Skeletal muscle satellite cell (primary cell): ENCODE data around the gene SPTBN2.
A peak's percentile ranks its signal among the peaks of the same experiment; 100 is the strongest.
"Not testable (repeated sequence)": the region's sequence is repeated elsewhere in the genome, so short reads cannot be mapped to it uniquely, and the experiment has no call there.

Experiments used
- H3K27me3 ChIP-seq: 2 replicates; pipeline ENCODE4 v1.7.0; 2013; ENCODE audit warnings: low read length; ENCODE audit not compliant: control insufficient read depth, insufficient read depth
- H3K36me3 ChIP-seq: 2 replicates; pipeline ENCODE4 v1.7.0; 2013; ENCODE audit warnings: mild to moderate bottlenecking, control low read depth, low read length; ENCODE audit not compliant: insufficient read depth
- H3K4me1 ChIP-seq: 2 replicates; pipeline ENCODE4 v1.7.0; 2013; ENCODE audit warnings: low read length; ENCODE audit not compliant: control insufficient read depth, insufficient read depth
- H3K4me2 ChIP-seq: 2 replicates; pipeline ENCODE4 v1.7.0; 2013; ENCODE audit warnings: mild to moderate bottlenecking, low read length
- H3K4me3 ChIP-seq: 2 replicates; pipeline ENCODE4 v1.7.0; 2013; ENCODE audit warnings: low read length
- H3K9ac ChIP-seq: 2 replicates; pipeline ENCODE4 v1.7.0; 2013; ENCODE audit warnings: mild to moderate bottlenecking, low read depth, low read length, moderate library complexity
- H3K9me3 ChIP-seq: replicated peaks from 2 replicates; pipeline ENCODE4 v1.7.0; 2013; ENCODE audit warnings: mild to moderate bottlenecking, control low read depth, low read length

SPTBN2 gene

GRCh38 chr11:66743271-66743968 is 14.4 kb upstream of the SPTBN2 start:
- H3K9ac ChIP-seq = no peak overlapping the region
- no peaks in the 10 kb centered on the region for H3K27me3 ChIP-seq
- H3K4me2 ChIP-seq = peak overlapping the region; percentile 98
- peaks cover 18% of the 10 kb centered on the region for H3K4me1 ChIP-seq
- H3K36me3 ChIP-seq = no peaks in the 10 kb centered on the region
- peak overlapping the region; percentile 99 for H3K4me3 ChIP-seq
- H3K9me3 ChIP-seq = no peaks in the 10 kb centered on the region

- H3K4me3 ChIP-seq = no peak overlapping the region
Observed at GRCh38 chr11:66741153-66741552, 12.1 kb upstream of the SPTBN2 start.

GRCh38 chr11:66739983-66740382 is 11.0 kb upstream of the SPTBN2 start:
- H3K4me2 ChIP-seq = no peak overlapping the region
- H3K4me1 ChIP-seq = peaks cover 14% of the 10 kb centered on the region

More at GRCh38 chr11:66741153-66741552, 12.1 kb upstream of the SPTBN2 start:
- Histone ChIP-seq H3K9me3 (no peaks in the 10 kb centered on the region), H3K9ac (no peak overlapping the region), H3K27me3 (no peaks in the 10 kb centered on the region), H3K4me2 (no peak overlapping the region), H3K36me3 (no peaks in the 10 kb centered on the region), H3K4me1 (peaks cover 18% of the 10 kb centered on the region)

GRCh38 chr11:66734215-66734614 is 5.2 kb upstream of the SPTBN2 start:
- H3K27me3 ChIP-seq = peaks cover 44% of the 10 kb centered on the region

More at GRCh38 chr11:66739983-66740382, 11.0 kb upstream of the SPTBN2 start:
- Histone ChIP-seq H3K9ac (no peak overlapping the region), H3K4me3 (no peak overlapping the region), H3K36me3 (no peaks in the 10 kb centered on the region), H3K27me3 (peaks cover 4% of the 10 kb centered on the region), H3K9me3 (no peaks in the 10 kb centered on the region)

GRCh38 chr11:66729447-66729846 is 431 bp upstream of the SPTBN2 start:
- Histone ChIP-seq H3K4me3 (no peak overlapping the region), H3K36me3 (no peaks in the 10 kb centered on the region), H3K4me2 (no peak overlapping the region), H3K9ac (no peak overlapping the region), H3K9me3 (no peaks in the 10 kb centered on the region), H3K4me1 (peaks cover 10% of the 10 kb centered on the region), H3K27me3 (peaks cover 75% of the 10 kb centered on the region)

More at GRCh38 chr11:66734215-66734614, 5.2 kb upstream of the SPTBN2 start:
- H3K36me3 ChIP-seq = no peaks in the 10 kb centered on the region
- H3K9me3 ChIP-seq = no peaks in the 10 kb centered on the region
- H3K4me1 ChIP-seq = no peaks in the 10 kb centered on the region
- no peak overlapping the region for H3K4me2 ChIP-seq
- no peak overlapping the region for H3K4me3 ChIP-seq
- no peak overlapping the region for H3K9ac ChIP-seq

GRCh38 chr11:66728038-66728692 is 851 bp downstream of the SPTBN2 start:
- Histone ChIP-seq H3K9me3 (no peaks in the 10 kb centered on the region), H3K4me3 (peak overlapping the region; percentile 69), H3K4me1 (peaks cover 10% of the 10 kb centered on the region), H3K27me3 (peaks cover 67% of the 10 kb centered on the region), H3K36me3 (no peaks in the 10 kb centered on the region), H3K9ac (no peak overlapping the region), H3K4me2 (peak overlapping the region; percentile 93)

GRCh38 chr11:66727282-66728037 is 1.6 kb downstream of the SPTBN2 start:
- no peaks in the 10 kb centered on the region for H3K9me3 ChIP-seq
- no peak overlapping the region for H3K9ac ChIP-seq
- peaks cover 66% of the 10 kb centered on the region for H3K27me3 ChIP-seq
- peak overlapping the region; percentile 93 for H3K4me2 ChIP-seq
- peak overlapping the region; percentile 69 for H3K4me3 ChIP-seq
- H3K36me3 ChIP-seq = no peaks in the 10 kb centered on the region
- peaks cover 10% of the 10 kb centered on the region for H3K4me1 ChIP-seq

- no peaks in the 10 kb centered on the region for H3K36me3 ChIP-seq
- no peaks in the 10 kb centered on the region for H3K9me3 ChIP-seq
- H3K4me1 ChIP-seq = peaks cover 10% of the 10 kb centered on the region
- H3K9ac ChIP-seq = no peak overlapping the region
- peaks cover 50% of the 10 kb centered on the region for H3K27me3 ChIP-seq
- H3K4me3 ChIP-seq = no peak overlapping the region
- H3K4me2 ChIP-seq = no peak overlapping the region
Observed at GRCh38 chr11:66725647-66726046, 3.4 kb downstream of the SPTBN2 start.

- H3K4me2 ChIP-seq = no peak overlapping the region
- H3K36me3 ChIP-seq = no peaks in the 10 kb centered on the region
- no peak overlapping the region for H3K9ac ChIP-seq
- peaks cover 15% of the 10 kb centered on the region for H3K4me1 ChIP-seq
- H3K9me3 ChIP-seq = no peaks in the 10 kb centered on the region
- H3K4me3 ChIP-seq = no peak overlapping the region
- H3K27me3 ChIP-seq = peaks cover 47% of the 10 kb centered on the region
Observed at GRCh38 chr11:66725114-66725513, 3.9 kb downstream of the SPTBN2 start.

- not testable (repeated sequence) for H3K9me3 ChIP-seq, H3K4me2 ChIP-seq, H3K36me3 ChIP-seq, H3K9ac ChIP-seq, H3K4me3 ChIP-seq
- Histone ChIP-seq H3K4me1 (peaks cover 20% of the 10 kb centered on the region), H3K27me3 (peaks cover 42% of the 10 kb centered on the region)
Observed at GRCh38 chr11:66724167-66724566, 4.8 kb downstream of the SPTBN2 start.

- Histone ChIP-seq H3K9ac (no peak overlapping the region), H3K4me2 (no peak overlapping the region), H3K4me1 (peaks cover 21% of the 10 kb centered on the region), H3K27me3 (peaks cover 40% of the 10 kb centered on the region), H3K36me3 (no peaks in the 10 kb centered on the region), H3K9me3 (no peaks in the 10 kb centered on the region), H3K4me3 (no peak overlapping the region)
Observed at GRCh38 chr11:66723693-66724092, 5.3 kb downstream of the SPTBN2 start.
